ENCODE results near the gene PBXIP1. TPM values are rescaled to one million over a fixed set of nuclear protein-coding genes. Genes with fewer than 3 reads are reported as not detected.

Gene PBXIP1
- total and polyA plus RNA-seq, 2 of the 13 experiments (the other 11 are each of a cell fraction or from before 2014, with no cell fraction given), result 16.3 to 31.9 TPM

DNA sequence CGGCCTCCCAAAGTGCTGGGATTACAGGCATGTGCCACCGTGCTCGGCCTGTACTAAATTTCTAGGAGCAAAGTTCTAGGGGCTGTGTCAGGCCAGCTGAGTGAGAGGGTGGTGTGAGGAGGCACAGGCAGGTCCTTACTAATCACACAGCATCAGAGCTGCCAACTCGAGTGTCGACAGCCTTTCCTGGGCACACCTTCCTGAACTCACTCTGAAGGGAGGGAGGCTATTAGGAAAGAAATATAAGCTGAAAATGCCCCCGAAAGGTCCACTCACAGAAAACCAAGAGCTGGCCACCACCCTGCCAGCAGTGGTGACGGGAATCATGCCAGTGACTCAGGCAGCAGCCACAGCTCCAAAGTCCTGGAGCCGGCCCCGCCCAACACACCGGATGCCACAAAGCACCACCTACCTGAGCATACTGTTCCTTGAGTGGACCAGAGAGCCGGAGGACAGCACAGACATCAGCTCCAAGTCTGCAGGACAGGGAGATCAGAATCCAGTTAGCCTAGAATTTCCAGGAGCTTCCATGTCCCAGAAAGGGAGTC is 23.9 kb downstream of the PBXIP1 start (continued):
- TF ChIP-seq FOXP1 (IDR thresholded peaks at IDR 0.05) (no peak), FOXP1 (CRISPR knock-in tag; IDR thresholded peaks at IDR 0.05) (no peak), SOX6 (IDR thresholded peaks at IDR 0.05) (no peak), SOX6 (CRISPR knock-in tag; IDR thresholded peaks at IDR 0.05) (peak; percentile 44; the same call in 1 of the 2 replicates), CCAR2 (optimal IDR thresholded peaks at IDR 0.05; ENCODE audit: low read depth, low read length) (no peak), ZNF101 (CRISPR knock-in tag; IDR thresholded peaks at IDR 0.05; ENCODE audit: borderline replicate concordance, low read depth) (no peak), GABPB1 (CRISPR knock-in tag; IDR thresholded peaks at IDR 0.05) (peak; percentile 50), ZNF800 (CRISPR knock-in tag; IDR thresholded peaks at IDR 0.05) (no peak), ZNF34 (CRISPR knock-in tag; IDR thresholded peaks at IDR 0.05; ENCODE audit: borderline replicate concordance) (no peak), BRD4 (CRISPR knock-in tag; IDR thresholded peaks at IDR 0.05) (0 out of 2 replicates have a peak, but pooled peaks have one; percentile 22), KDM1A (CRISPR knock-in tag; IDR thresholded peaks at IDR 0.05) (no peak), ZNF784 (CRISPR knock-in tag; IDR thresholded peaks at IDR 0.05; ENCODE audit: borderline replicate concordance) (peak; percentile 73; the same call in 1 of the 2 replicates), ZC3H13 (CRISPR knock-in tag; IDR thresholded peaks at IDR 0.05) (no peak), ZNF367 (CRISPR knock-in tag; IDR thresholded peaks at IDR 0.05; ENCODE audit: borderline replicate concordance) (no peak), ZBTB4 (CRISPR knock-in tag; IDR thresholded peaks at IDR 0.05; ENCODE audit: borderline replicate concordance) (no peak), ZNF3 (CRISPR knock-in tag; IDR thresholded peaks at IDR 0.05) (no peak), ZNF510 (CRISPR knock-in tag; IDR thresholded peaks at IDR 0.05; ENCODE audit: low read depth) (no peak), ZNF782 (CRISPR knock-in tag; IDR thresholded peaks at IDR 0.05; ENCODE audit: borderline replicate concordance) (no peak), BORCS8-MEF2B (CRISPR knock-in tag; IDR thresholded peaks at IDR 0.05) (no peak), DMAP1 (CRISPR knock-in tag; IDR thresholded peaks at IDR 0.05) (peak; percentile 44; the same call in 1 of the 2 replicates), ZNF556 (CRISPR knock-in tag; IDR thresholded peaks at IDR 0.05; ENCODE audit: borderline replicate concordance) (peak; percentile 49; the same call in 1 of the 2 replicates), THYN1 (CRISPR knock-in tag; IDR thresholded peaks at IDR 0.05; ENCODE audit: borderline replicate concordance, low read depth) (no peak), SRY (CRISPR knock-in tag; IDR thresholded peaks at IDR 0.05) (no peak), YY1 (IDR thresholded peaks at IDR 0.05; ENCODE audit: insufficient read depth, insufficient replicate concordance, low read depth, low read length) (no peak)
- TF ChIP-seq, protein P1, sequence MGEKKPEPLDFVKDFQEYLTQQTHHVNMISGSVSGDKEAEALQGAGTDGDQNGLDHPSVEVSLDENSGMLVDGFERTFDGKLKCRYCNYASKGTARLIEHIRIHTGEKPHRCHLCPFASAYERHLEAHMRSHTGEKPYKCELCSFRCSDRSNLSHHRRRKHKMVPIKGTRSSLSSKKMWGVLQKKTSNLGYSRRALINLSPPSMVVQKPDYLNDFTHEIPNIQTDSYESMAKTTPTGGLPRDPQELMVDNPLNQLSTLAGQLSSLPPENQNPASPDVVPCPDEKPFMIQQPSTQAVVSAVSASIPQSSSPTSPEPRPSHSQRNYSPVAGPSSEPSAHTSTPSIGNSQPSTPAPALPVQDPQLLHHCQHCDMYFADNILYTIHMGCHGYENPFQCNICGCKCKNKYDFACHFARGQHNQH (CRISPR knock-in tag; IDR thresholded peaks at IDR 0.05), result peak; percentile 44; the same call in 1 of the 2 replicates
